Measurements from ENCODE around the gene ASAP2.

ASAP2 gene

GRCh38 chr2:9231291-9232165 lies 24.9 kb downstream of the ASAP2 start:
- no peak for DNase-seq (ENCODE audit: low read depth)

GRCh38 chr2:9232166-9232479 lies 25.5 kb downstream of the ASAP2 start:
- no peak for DNase-seq (ENCODE audit: low read depth)

- no peak for DNase-seq (ENCODE audit: low read depth)
Observed at GRCh38 chr2:9232886-9233285, 26.3 kb downstream of the ASAP2 start.

GRCh38 chr2:9234680-9235146 lies 28.1 kb downstream of the ASAP2 start:
- no peak for DNase-seq (ENCODE audit: low read depth)

- peak; percentile 44 for DNase-seq (ENCODE audit: low read depth)
Observed at GRCh38 chr2:9235147-9236044, 28.8 kb downstream of the ASAP2 start.

GRCh38 chr2:9236045-9236344 lies 29.4 kb downstream of the ASAP2 start:
- no peak for DNase-seq (ENCODE audit: low read depth)

GRCh38 chr2:9236867-9237266 lies 30.3 kb downstream of the ASAP2 start:
- DNase-seq (ENCODE audit: low read depth), result no peak

GRCh38 chr2:9237831-9238230 lies 31.2 kb downstream of the ASAP2 start:
- no peak for DNase-seq (ENCODE audit: low read depth)

- DNase-seq (ENCODE audit: low read depth), result peak; percentile 35
Observed at GRCh38 chr2:9238591-9239326, 32.1 kb downstream of the ASAP2 start.

- no peak for DNase-seq (ENCODE audit: low read depth)
Observed at GRCh38 chr2:9239616-9240015, 33.0 kb downstream of the ASAP2 start.

GRCh38 chr2:9240745-9241144 lies 34.1 kb downstream of the ASAP2 start:
- DNase-seq (ENCODE audit: low read depth), result no peak

- DNase-seq (ENCODE audit: low read depth), result no peak
Observed at GRCh38 chr2:9241233-9241632, 34.6 kb downstream of the ASAP2 start.

GRCh38 chr2:9243357-9243756 lies 36.7 kb downstream of the ASAP2 start:
- no peak for DNase-seq (ENCODE audit: low read depth)

- no peak for DNase-seq (ENCODE audit: low read depth)
Observed at GRCh38 chr2:9244985-9245544, 38.5 kb downstream of the ASAP2 start.

- DNase-seq (ENCODE audit: low read depth), result no peak
Observed at GRCh38 chr2:9247177-9247576, 40.6 kb downstream of the ASAP2 start.

GRCh38 chr2:9247786-9248185 lies 41.2 kb downstream of the ASAP2 start:
- no peak for DNase-seq (ENCODE audit: low read depth)

GRCh38 chr2:9248363-9248762 lies 41.8 kb downstream of the ASAP2 start:
- DNase-seq (ENCODE audit: low read depth), result no peak

GRCh38 chr2:9249020-9249800 lies 42.6 kb downstream of the ASAP2 start:
- DNase-seq (ENCODE audit: low read depth), result peak; percentile 73

GRCh38 chr2:9250091-9250490 lies 43.5 kb downstream of the ASAP2 start:
- peak; percentile 52 for DNase-seq (ENCODE audit: low read depth)

GRCh38 chr2:9250498-9251153 lies 44.0 kb downstream of the ASAP2 start:
- DNase-seq (ENCODE audit: low read depth), result no peak
